ENCODE measurements around the gene PDE3A. TPM values are rescaled to one million over a fixed set of nuclear protein-coding genes. Genes with fewer than 3 reads are reported as not detected.
"Not testable (repeated sequence)": the region's sequence is repeated elsewhere in the genome, so short reads cannot be mapped to it uniquely, and the experiment has no call there.

PDE3A gene
- total RNA-seq (not detected), polyA plus RNA-seq (not detected)

DNA sequence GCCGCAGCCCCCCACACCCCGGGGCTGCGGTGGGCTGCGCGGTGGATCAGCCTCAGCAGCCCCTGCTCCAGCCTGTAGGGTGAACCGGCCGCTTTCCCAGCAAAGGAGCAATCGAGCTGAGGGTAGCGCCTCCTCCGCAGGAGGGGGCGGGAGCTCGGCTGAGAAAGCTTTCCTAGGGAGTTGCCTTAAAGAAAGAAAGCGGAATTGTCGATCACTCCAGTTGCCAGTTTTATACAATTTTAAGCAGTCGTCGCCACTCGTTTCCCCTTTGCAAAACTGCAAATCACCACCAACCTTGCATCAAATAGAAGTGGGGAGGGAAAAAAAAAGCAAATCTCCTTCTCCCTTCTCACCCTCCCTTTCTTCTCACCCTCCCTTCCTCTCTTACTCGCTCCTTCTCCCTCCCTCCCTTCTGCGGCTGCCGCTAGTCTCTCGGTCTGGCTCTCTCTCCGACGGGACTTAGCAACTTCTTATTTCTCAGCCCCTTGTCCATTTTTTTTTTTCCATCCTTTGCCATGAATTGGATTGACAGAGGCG lies at the start of gene PDE3A:
PDE3A (plus strand) TSS at position 424 of the 537 bp plus-strand sequence. CDS start 748 bp downstream, outside the sequence.
- H3K4me3 Mint-ChIP-seq: peak within 1 kb of the TSS in 5 of 8 donors; percentile 20 to 74 (median 67)
- CTCF ChIA-PET (ENCODE audit: partially characterized antibody): no interaction called here
- intact Hi-C loops (cut with micrococcal nuclease): no loop called here

DNA sequence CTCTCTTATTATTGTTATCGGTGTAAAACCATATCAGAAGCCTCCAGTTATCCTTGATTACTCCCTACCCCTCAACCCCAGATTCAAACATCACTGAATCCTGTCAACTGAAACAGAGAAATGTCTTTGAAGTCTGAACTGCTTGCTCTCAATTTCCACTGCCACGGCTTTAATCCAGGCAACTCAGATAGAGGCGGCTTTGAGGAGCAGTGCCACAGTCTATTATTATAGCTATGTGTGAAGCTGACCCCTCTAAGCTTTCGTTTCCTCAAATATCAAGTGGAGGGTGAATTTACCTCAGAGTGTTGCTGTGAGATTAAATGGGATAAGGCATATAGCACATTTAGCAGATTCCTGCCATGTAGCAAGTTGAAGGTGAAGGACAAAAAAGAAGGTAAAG lies 49.0 kb upstream of the PDE3A start:
- Histone ChIP-seq H3K36me3 (ENCODE audit: insufficient read depth, low read length) (no peaks in the 10 kb centered on the region), H3K27me3 (ENCODE audit: insufficient read depth, low read length) (no peaks in the 10 kb centered on the region), H3K9me3 (ENCODE audit: control insufficient read depth in 1 of 2, low read length in 2 of 2) (no peaks in the 10 kb centered on the region), H3K4me3 (ENCODE audit: low read length in 2 of 2) (no peak overlapping the region), H3K4me1 (ENCODE audit: insufficient read depth, low read length) (no peaks in the 10 kb centered on the region), H3K27ac (ENCODE audit: low read depth, low read length) (no peak overlapping the region)
- intact Hi-C loops (cut with micrococcal nuclease): no loop called here
- Mint-ChIP-seq H3K36me3 (no peaks in the 10 kb centered on the region), H3K27me3 (no peaks in the 10 kb centered on the region), H3K4me3 (no peak overlapping the region), H3K9me3 (no peaks in the 10 kb centered on the region), H3K4me1 (no peaks in the 10 kb centered on the region), H3K27ac (no peak overlapping the region)
- no peak for DNase-seq
- ChIA-PET CTCF (ENCODE audit: partially characterized antibody) (no interaction called here), POLR2A (ENCODE audit: partially characterized antibody) (no interaction called here)

More for the DNA sequence above, at the start of gene PDE3A:
- H3K4me1 Mint-ChIP-seq: peaks cover 4 to 16% (median 10%) of the 10 kb centered on the region in 4 donors
- POLR2A ChIA-PET (ENCODE audit: partially characterized antibody): no interaction called here
- H3K27ac ChIP-seq (ENCODE audit: low read depth, low read length): no peak within 1 kb of the TSS
- H3K4me3 ChIP-seq (ENCODE audit: low read length in 2 of 2): no peak within 1 kb of the TSS
- DNase-seq: no peak
- H3K27ac Mint-ChIP-seq: no peak within 1 kb of the TSS
- no peaks in the 10 kb centered on the region for H3K36me3 ChIP-seq (ENCODE audit: insufficient read depth, low read length)
- H3K9me3 Mint-ChIP-seq: peaks cover 0 to 2% (median 0%) of the 10 kb centered on the region in 8 donors
- H3K4me1 ChIP-seq (ENCODE audit: insufficient read depth, low read length): no peaks in the 10 kb centered on the region
- no peaks in the 10 kb centered on the region for H3K36me3 Mint-ChIP-seq
- H3K9me3 ChIP-seq (ENCODE audit: control insufficient read depth in 1 of 2, low read length in 2 of 2): no peaks in the 10 kb centered on the region
- H3K27me3 Mint-ChIP-seq: peaks cover 22 to 30% of the 10 kb centered on the region in 2 donors
- no peaks in the 10 kb centered on the region for H3K27me3 ChIP-seq (ENCODE audit: insufficient read depth, low read length)

DNA sequence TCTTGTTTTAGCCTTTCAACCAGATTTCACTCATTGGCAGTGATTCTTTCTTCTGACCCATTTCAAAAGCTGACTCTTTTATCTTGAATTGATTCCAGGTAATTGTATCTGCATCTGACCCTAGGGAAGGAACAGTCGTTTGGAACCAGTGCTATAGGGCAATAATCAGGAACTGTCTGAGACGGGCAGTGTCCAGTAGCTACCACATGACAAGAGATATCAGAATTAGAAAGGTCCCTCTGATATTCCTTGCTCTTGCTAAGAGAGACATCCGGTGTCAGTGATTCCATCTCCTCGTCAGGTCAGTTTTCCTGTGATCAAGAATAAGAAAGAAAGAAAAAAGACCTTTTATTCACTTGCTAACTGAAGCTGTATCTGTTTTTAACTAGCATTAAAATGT lies 47.8 kb upstream of the PDE3A start:
- H3K27me3 ChIP-seq (ENCODE audit: insufficient read depth, low read length): no peaks in the 10 kb centered on the region
- POLR2A ChIA-PET (ENCODE audit: partially characterized antibody): no interaction called here
- DNase-seq: no peak

DNA sequence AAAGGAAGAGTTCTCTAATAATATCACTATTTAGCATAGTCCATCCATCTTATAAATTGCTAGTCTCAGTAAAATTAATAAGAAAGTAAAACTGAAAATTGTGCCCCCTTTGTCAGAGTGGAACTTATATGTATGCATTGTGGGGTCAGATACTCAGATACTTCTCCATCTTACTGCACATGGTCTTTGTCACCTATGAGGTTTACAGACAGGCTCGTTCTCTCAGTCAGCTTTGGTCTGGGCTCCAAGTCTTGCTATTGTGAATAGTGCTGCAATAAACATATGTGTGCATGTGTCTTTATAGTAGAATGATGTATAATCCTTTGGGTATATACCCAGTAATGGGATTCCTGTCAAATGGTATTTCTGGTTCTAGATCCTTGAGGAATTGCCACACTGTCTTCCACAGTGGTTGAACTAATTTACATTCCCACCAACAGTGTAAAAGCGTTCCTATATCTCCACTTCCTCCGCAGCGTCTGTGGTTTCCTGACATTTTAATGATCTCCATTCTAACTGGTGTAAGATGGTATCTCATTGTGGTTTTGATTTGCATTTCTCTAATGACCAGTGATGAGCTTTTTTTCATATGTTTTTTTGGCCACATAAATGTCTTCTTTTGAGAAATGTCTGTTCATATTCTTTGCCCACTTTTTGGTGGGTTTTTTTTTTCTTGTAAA lies 37.4 kb upstream of the PDE3A start:
- H3K27ac Mint-ChIP-seq; H3K27ac ChIP-seq (ENCODE audit: low read depth, low read length); H3K4me3 ChIP-seq (ENCODE audit: low read length in 2 of 2); DNase-seq; H3K36me3 ChIP-seq (ENCODE audit: insufficient read depth, low read length); CTCF ChIA-PET (ENCODE audit: partially characterized antibody); H3K36me3 Mint-ChIP-seq; H3K4me1 ChIP-seq (ENCODE audit: insufficient read depth, low read length); H3K4me3 Mint-ChIP-seq; intact Hi-C loops (cut with micrococcal nuclease); H3K9me3 ChIP-seq (ENCODE audit: control insufficient read depth in 1 of 2, low read length in 2 of 2); H3K4me1 Mint-ChIP-seq; H3K27me3 Mint-ChIP-seq; POLR2A ChIA-PET (ENCODE audit: partially characterized antibody); H3K27me3 ChIP-seq (ENCODE audit: insufficient read depth, low read length): not testable (repeated sequence)
- H3K9me3 Mint-ChIP-seq: peaks cover 0 to 13% (median 3%) of the 10 kb centered on the region in 8 donors

More for the DNA sequence above, 47.8 kb upstream of the PDE3A start:
- H3K4me3 ChIP-seq (ENCODE audit: low read length in 2 of 2): no peak overlapping the region
- H3K4me3 Mint-ChIP-seq: no peak overlapping the region
- no peaks in the 10 kb centered on the region for H3K36me3 ChIP-seq (ENCODE audit: insufficient read depth, low read length)
- no peak overlapping the region for H3K27ac Mint-ChIP-seq
- H3K36me3 Mint-ChIP-seq: no peaks in the 10 kb centered on the region
- no peaks in the 10 kb centered on the region for H3K9me3 Mint-ChIP-seq
- no peaks in the 10 kb centered on the region for H3K27me3 Mint-ChIP-seq
- H3K4me1 ChIP-seq (ENCODE audit: insufficient read depth, low read length): no peaks in the 10 kb centered on the region
- CTCF ChIA-PET (ENCODE audit: partially characterized antibody): interaction anchor here (0.8 kb wide), 1 partner anchor 14 kb away, joined by 3 read pairs; no protein-coding TSS in a partner anchor
- intact Hi-C loops (cut with micrococcal nuclease): no loop called here
- no peak overlapping the region for H3K27ac ChIP-seq (ENCODE audit: low read depth, low read length)
- no peaks in the 10 kb centered on the region for H3K9me3 ChIP-seq (ENCODE audit: control insufficient read depth in 1 of 2, low read length in 2 of 2)
- H3K4me1 Mint-ChIP-seq: no peaks in the 10 kb centered on the region

DNA sequence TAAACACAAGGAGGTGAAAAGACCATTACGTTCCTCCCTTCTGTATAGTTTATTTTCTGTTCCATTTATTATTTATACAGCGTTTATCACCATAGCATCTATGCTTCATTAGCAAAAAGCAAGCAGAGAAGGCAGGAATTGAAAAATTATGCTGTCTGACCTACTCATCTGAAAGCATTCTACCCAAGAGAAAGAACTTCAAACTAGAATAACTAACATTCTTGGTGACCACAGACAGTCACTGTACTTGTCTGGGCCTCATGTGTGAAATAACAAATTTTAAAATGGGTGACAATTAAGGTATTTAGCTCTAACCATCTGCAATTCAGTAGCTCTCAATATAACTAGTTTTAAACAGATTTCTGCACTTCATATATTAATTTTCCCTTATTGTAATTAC lies 29.3 kb upstream of the PDE3A start:
- POLR2A ChIA-PET (ENCODE audit: partially characterized antibody): no interaction called here
- Mint-ChIP-seq H3K27me3 (peaks cover 0 to 3% of the 10 kb centered on the region in 2 donors), H3K4me3 (no peak overlapping the region), H3K36me3 (no peaks in the 10 kb centered on the region), H3K27ac (no peak overlapping the region), H3K4me1 (no peaks in the 10 kb centered on the region), H3K9me3 (peaks cover 0 to 9% (median 6%) of the 10 kb centered on the region in 8 donors)
- CTCF ChIA-PET (ENCODE audit: partially characterized antibody): no interaction called here
- intact Hi-C loops (cut with micrococcal nuclease): no loop called here
- Histone ChIP-seq H3K36me3 (ENCODE audit: insufficient read depth, low read length) (no peaks in the 10 kb centered on the region), H3K9me3 (ENCODE audit: control insufficient read depth in 1 of 2, low read length in 2 of 2) (no peaks in the 10 kb centered on the region), H3K4me1 (ENCODE audit: insufficient read depth, low read length) (no peaks in the 10 kb centered on the region), H3K4me3 (ENCODE audit: low read length in 2 of 2) (no peak overlapping the region), H3K27me3 (ENCODE audit: insufficient read depth, low read length) (no peaks in the 10 kb centered on the region), H3K27ac (ENCODE audit: low read depth, low read length) (no peak overlapping the region)
- DNase-seq: no peak

DNA sequence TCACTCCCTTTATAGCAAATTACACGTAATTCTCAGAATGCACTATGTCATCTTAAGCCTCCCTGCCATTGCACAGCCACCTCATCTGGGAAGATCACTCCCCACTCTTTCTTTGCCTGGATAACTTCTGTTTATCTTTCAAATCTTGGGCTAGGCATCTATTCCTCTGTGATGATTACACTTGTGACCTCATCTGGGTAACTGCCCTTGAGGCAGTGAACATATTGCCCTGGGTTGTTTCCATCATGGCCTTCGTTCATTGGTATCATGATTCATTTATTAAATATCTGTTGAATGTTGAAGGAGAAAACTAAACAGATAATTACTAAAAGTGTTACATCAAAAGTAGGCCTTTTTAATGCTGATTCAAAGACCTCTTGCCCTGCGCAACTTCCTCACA lies 26.2 kb upstream of the PDE3A start:
- intact Hi-C loops (cut with micrococcal nuclease): no loop called here
- H3K36me3 ChIP-seq (ENCODE audit: insufficient read depth, low read length): no peaks in the 10 kb centered on the region
- no peaks in the 10 kb centered on the region for H3K27me3 ChIP-seq (ENCODE audit: insufficient read depth, low read length)
- no peak overlapping the region for H3K27ac ChIP-seq (ENCODE audit: low read depth, low read length)
- ChIA-PET CTCF (ENCODE audit: partially characterized antibody) (no interaction called here), POLR2A (ENCODE audit: partially characterized antibody) (no interaction called here)
- no peaks in the 10 kb centered on the region for H3K4me1 ChIP-seq (ENCODE audit: insufficient read depth, low read length)
- Mint-ChIP-seq H3K4me1 (no peaks in the 10 kb centered on the region), H3K9me3 (peaks cover 0 to 4% (median 3%) of the 10 kb centered on the region in 8 donors), H3K27me3 (peaks cover 1 to 3% of the 10 kb centered on the region in 2 donors), H3K4me3 (no peak overlapping the region), H3K36me3 (no peaks in the 10 kb centered on the region), H3K27ac (no peak overlapping the region)
- DNase-seq: no peak
- no peak overlapping the region for H3K4me3 ChIP-seq (ENCODE audit: low read length in 2 of 2)
- no peaks in the 10 kb centered on the region for H3K9me3 ChIP-seq (ENCODE audit: control insufficient read depth in 1 of 2, low read length in 2 of 2)

DNA sequence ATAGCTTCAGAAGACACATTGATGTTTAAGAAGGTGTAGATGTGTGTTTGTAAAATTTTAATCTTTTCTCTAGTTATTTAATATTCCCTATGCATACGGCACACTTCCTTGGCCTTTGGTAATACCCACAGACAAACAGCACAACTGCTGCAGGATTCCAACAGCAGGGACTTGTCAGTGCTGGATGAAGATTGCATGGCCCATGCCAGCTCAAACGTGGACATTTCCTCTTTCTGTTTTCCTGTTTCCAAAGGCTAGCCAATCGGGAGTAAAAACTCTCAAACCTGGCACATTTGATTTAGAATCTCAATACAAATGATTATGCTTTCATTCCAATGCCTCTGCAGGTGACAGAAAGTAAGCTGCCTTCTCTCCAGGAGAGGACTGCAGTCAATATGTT lies 22.5 kb upstream of the PDE3A start:
- peaks cover 0 to 6% (median 0%) of the 10 kb centered on the region in 8 donors for H3K9me3 Mint-ChIP-seq
- Histone ChIP-seq H3K27ac (ENCODE audit: low read depth, low read length) (no peak overlapping the region), H3K27me3 (ENCODE audit: insufficient read depth, low read length) (no peaks in the 10 kb centered on the region), H3K36me3 (ENCODE audit: insufficient read depth, low read length) (no peaks in the 10 kb centered on the region), H3K4me1 (ENCODE audit: insufficient read depth, low read length) (no peaks in the 10 kb centered on the region), H3K9me3 (ENCODE audit: control insufficient read depth in 1 of 2, low read length in 2 of 2) (no peaks in the 10 kb centered on the region), H3K4me3 (ENCODE audit: low read length in 2 of 2) (no peak overlapping the region)
- POLR2A ChIA-PET (ENCODE audit: partially characterized antibody): no interaction called here
- H3K4me3 Mint-ChIP-seq: no peak overlapping the region
- peaks cover 0 to 1% of the 10 kb centered on the region in 2 donors for H3K27me3 Mint-ChIP-seq
- no peak for DNase-seq
- intact Hi-C loops (cut with micrococcal nuclease): no loop called here
- H3K4me1 Mint-ChIP-seq: no peaks in the 10 kb centered on the region
- H3K27ac Mint-ChIP-seq: no peak overlapping the region
- H3K36me3 Mint-ChIP-seq: no peaks in the 10 kb centered on the region
- CTCF ChIA-PET (ENCODE audit: partially characterized antibody): no interaction called here
